Sigmoid colon (tissue), 4 donors: ENCODE measurements around the gene LGR5.
"Not testable (repeated sequence)": the region's sequence is repeated elsewhere in the genome, so short reads cannot be mapped to it uniquely, and the experiment has no call there.

Source experiments
- EP300 ChIP-seq, 4 donors: sonication (generic); formaldehyde crosslinking; IDR thresholded peaks; one replicate each; pipeline ENCODE4 v1.6.1; 2017; ENCODE audit warnings: antibody characterized with exemption in 4 of 4
- POLR2A ChIP-seq, 2 donors: fragments of 450-650 bp; IDR thresholded peaks; one replicate each; pipeline ENCODE4 v1.6.1; 2016; ENCODE audit warnings: antibody characterized with exemption in 2 of 2, mild to moderate bottlenecking in 2 of 2, moderate library complexity in 2 of 2
- POLR2AphosphoS5 ChIP-seq, 4 donors: sonication (generic); formaldehyde crosslinking; IDR thresholded peaks; one replicate each; pipeline ENCODE4 v1.6.1; 2017; ENCODE audit warnings: antibody characterized with exemption in 4 of 4
- TF ChIP-seq, protein P1 (sequence below), 4 experiments: fragments of 450-650 bp in 3 of 4; fragments of 200-600 bp in 1 of 4; IDR thresholded peaks; one replicate each; pipeline ENCODE4 v1.5.1; 2016 to 2019; ENCODE audit warnings: antibody characterized with exemption in 4 of 4, mild to moderate bottlenecking in 3 of 4, moderate library complexity in 2 of 4

GRCh38 chr12:71555789-71556188 lies 116.2 kb downstream of the LGR5 start:
- not testable (repeated sequence) for TF ChIP-seq EP300, POLR2A, POLR2AphosphoS5 (IDR thresholded peaks at IDR 0.05)
- TF ChIP-seq, protein P1, sequence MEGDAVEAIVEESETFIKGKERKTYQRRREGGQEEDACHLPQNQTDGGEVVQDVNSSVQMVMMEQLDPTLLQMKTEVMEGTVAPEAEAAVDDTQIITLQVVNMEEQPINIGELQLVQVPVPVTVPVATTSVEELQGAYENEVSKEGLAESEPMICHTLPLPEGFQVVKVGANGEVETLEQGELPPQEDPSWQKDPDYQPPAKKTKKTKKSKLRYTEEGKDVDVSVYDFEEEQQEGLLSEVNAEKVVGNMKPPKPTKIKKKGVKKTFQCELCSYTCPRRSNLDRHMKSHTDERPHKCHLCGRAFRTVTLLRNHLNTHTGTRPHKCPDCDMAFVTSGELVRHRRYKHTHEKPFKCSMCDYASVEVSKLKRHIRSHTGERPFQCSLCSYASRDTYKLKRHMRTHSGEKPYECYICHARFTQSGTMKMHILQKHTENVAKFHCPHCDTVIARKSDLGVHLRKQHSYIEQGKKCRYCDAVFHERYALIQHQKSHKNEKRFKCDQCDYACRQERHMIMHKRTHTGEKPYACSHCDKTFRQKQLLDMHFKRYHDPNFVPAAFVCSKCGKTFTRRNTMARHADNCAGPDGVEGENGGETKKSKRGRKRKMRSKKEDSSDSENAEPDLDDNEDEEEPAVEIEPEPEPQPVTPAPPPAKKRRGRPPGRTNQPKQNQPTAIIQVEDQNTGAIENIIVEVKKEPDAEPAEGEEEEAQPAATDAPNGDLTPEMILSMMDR (IDR thresholded peaks at IDR 0.05): not testable (repeated sequence)
